Hepatocyte (in vitro differentiated cells): Measurements from ENCODE around the gene TCFL5. TPM values are rescaled to one million over a fixed set of nuclear protein-coding genes. Genes with fewer than 3 reads are reported as not detected.

Experiments
- DNase-seq: peaks from one replicate; pipeline ENCODE4 v3.0.0-alpha.2; 2016; ENCODE audit warnings: low spot score
- H2AFZ ChIP-seq: fragments of 200-600 bp; sonication (generic); 2 replicates; pipeline ENCODE4 v1.6.0; 2016; ENCODE audit warnings: antibody characterized with exemption, mild to moderate bottlenecking
- H3K27ac ChIP-seq: fragments of 200-600 bp; sonication (generic); 2 replicates; pipeline ENCODE4 v1.5.1; 2016; ENCODE audit warnings: mild to moderate bottlenecking
- H3K27me3 ChIP-seq: fragments of 200-600 bp; sonication (generic); 2 replicates; pipeline ENCODE4 v1.6.1; 2016
- H3K36me3 ChIP-seq: fragments of 200-600 bp; sonication (generic); replicated peaks from 2 replicates; pipeline ENCODE4 v1.5.1; 2016; ENCODE audit warnings: low read depth; ENCODE audit not compliant: insufficient read depth
- H3K4me1 ChIP-seq: fragments of 200-600 bp; sonication (generic); 2 replicates; pipeline ENCODE4 v1.5.1; 2016; ENCODE audit warnings: mild to moderate bottlenecking, moderate library complexity; ENCODE audit not compliant: insufficient read depth
- H3K4me2 ChIP-seq: fragments of 200-600 bp; sonication (generic); 2 replicates; pipeline ENCODE4 v1.6.0; 2016
- H3K4me3 ChIP-seq: fragments of 200-600 bp; sonication (generic); 2 replicates; pipeline ENCODE4 v1.5.1; 2016; ENCODE audit warnings: mild to moderate bottlenecking
- H3K79me2 ChIP-seq: fragments of 200-600 bp; sonication (generic); 2 replicates; pipeline ENCODE4 v1.6.0; 2017; ENCODE audit warnings: mild to moderate bottlenecking
- H3K9me2 ChIP-seq: fragments of 200-600 bp; sonication (generic); replicated peaks from 2 replicates; pipeline ENCODE4 v1.6.0; 2017; ENCODE audit warnings: mild to moderate bottlenecking; ENCODE audit not compliant: insufficient read depth
- H3K9me3 ChIP-seq: fragments of 200-600 bp; sonication (generic); 2 replicates; pipeline ENCODE4 v1.5.1; 2016; ENCODE audit warnings: low read depth, mild to moderate bottlenecking
- H4K20me1 ChIP-seq: fragments of 200-600 bp; sonication (generic); 2 replicates; pipeline ENCODE4 v1.6.0; 2016; ENCODE audit warnings: mild to moderate bottlenecking; ENCODE audit not compliant: insufficient read depth, poor library complexity, severe bottlenecking
- CTCF ChIP-seq: fragments of 200-600 bp; sonication (generic); IDR thresholded peaks from 2 replicates; pipeline ENCODE4 v1.5.1; 2016; ENCODE audit warnings: antibody characterized with exemption, mild to moderate bottlenecking; ENCODE audit not compliant: poor library complexity
- EZH2 ChIP-seq: fragments of 200-600 bp; sonication (generic); IDR thresholded peaks from 2 replicates; pipeline ENCODE4 v1.6.1; 2016; ENCODE audit warnings: antibody characterized with exemption, mild to moderate bottlenecking, borderline replicate concordance
- EZH2phosphoT487 ChIP-seq: fragments of 200-600 bp; sonication (generic); IDR thresholded peaks from one replicate; pipeline ENCODE4 v1.6.1; 2018; ENCODE audit warnings: antibody characterized with exemption, mild to moderate bottlenecking, low read depth, moderate library complexity; ENCODE audit not compliant: unreplicated experiment, severe bottlenecking
- WGBS: methylation state at CpG from one replicate; pipeline ENCODE4 v1.1.6; 2016; ENCODE audit warnings: low lambda C conversion rate; ENCODE audit errors: missing lambda C conversion rate; 5-methylcytosine and 5-hydroxymethylcytosine counted together
- polyA plus RNA-seq: library from polyadenylated mRNA; unstranded; fragments of >200 nt; fragmentation: Nextera tagmentation; extraction: Ambion mirVana; gene quantifications from 2 replicates; pipeline ENCODE4 v1.2.1, GENCODE V29; 2016
- total RNA-seq: library from RNA; depleted of rRNA; stranded (reverse); fragments of >200 nt; gene quantifications from 2 replicates; pipeline ENCODE4 v1.2.3, GENCODE V29; 2014

The TCFL5 gene
- total and polyA plus RNA-seq, 2 experiments from 2014 or later: 8.5 to 9.5 TPM

GRCh38 chr20:62804627-62805154 lies 56.9 kb downstream of the TCFL5 start, which contains the start of gene OGFR:
Gene OGFR, plus strand, starts transcription at chr20:62804835. Its CDS starts 25 bp downstream, at chr20:62804860.
- Histone ChIP-seq H3K9me2 (no peaks in the 10 kb centered on the region), H3K27ac (peak within 1 kb of the TSS; percentile 84), H3K4me1 (peaks cover 12% of the 10 kb centered on the region), H3K9me3 (no peaks in the 10 kb centered on the region), H3K27me3 (no peaks in the 10 kb centered on the region), H4K20me1 (peaks cover 36% of the 10 kb centered on the region), H2AFZ (peak within 1 kb of the TSS; percentile 80), H3K36me3 (no peaks in the 10 kb centered on the region), H3K4me3 (peak within 1 kb of the TSS; percentile 97), H3K79me2 (peaks cover 29% of the 10 kb centered on the region), H3K4me2 (peak within 1 kb of the TSS; percentile 99)
- TF ChIP-seq CTCF (no peak), EZH2 (no peak), EZH2phosphoT487 (no peak)
- DNase-seq: peak; percentile 79
- under 1% methylated on average over 32 of the region's 77 CpGs for WGBS

- Histone ChIP-seq H3K36me3 (no peaks in the 10 kb centered on the region), H3K4me2 (peak overlapping the region; percentile 99), H3K4me1 (peaks cover 12% of the 10 kb centered on the region), H3K79me2 (peaks cover 29% of the 10 kb centered on the region), H3K4me3 (peak overlapping the region; percentile 97), H4K20me1 (peaks cover 35% of the 10 kb centered on the region), H3K27ac (peak overlapping the region; percentile 84), H3K9me3 (no peaks in the 10 kb centered on the region), H2AFZ (peak overlapping the region; percentile 80), H3K9me2 (no peaks in the 10 kb centered on the region), H3K27me3 (no peaks in the 10 kb centered on the region)
- TF ChIP-seq EZH2: no peak
- no peak for TF ChIP-seq EZH2phosphoT487
- WGBS: 24% methylated on average over 21 of the region's 25 CpGs
- no peak for DNase-seq
Observed at GRCh38 chr20:62804021-62804626, 57.5 kb downstream of the TCFL5 start.

GRCh38 chr20:62802026-62802712 lies 59.5 kb downstream of the TCFL5 start:
- H3K27ac ChIP-seq: no peak overlapping the region
- H3K79me2 ChIP-seq: peaks cover 24% of the 10 kb centered on the region
- H4K20me1 ChIP-seq: peaks cover 19% of the 10 kb centered on the region
- no peaks in the 10 kb centered on the region for H3K9me2 ChIP-seq
- H3K4me2 ChIP-seq: no peak overlapping the region
- H2AFZ ChIP-seq: no peak overlapping the region
- no peaks in the 10 kb centered on the region for H3K9me3 ChIP-seq
- no peak overlapping the region for H3K4me3 ChIP-seq
- H3K4me1 ChIP-seq: peaks cover 22% of the 10 kb centered on the region
- no peak for DNase-seq
- H3K36me3 ChIP-seq: no peaks in the 10 kb centered on the region
- 91% methylated on average over 22 of the region's 22 CpGs for WGBS
- no peaks in the 10 kb centered on the region for H3K27me3 ChIP-seq
- TF ChIP-seq EZH2 (no peak), CTCF (no peak), EZH2phosphoT487 (no peak)
